ENCODE data around the gene ACAD10. TPM values are rescaled to one million over a fixed set of nuclear protein-coding genes. Genes with fewer than 3 reads are reported as not detected.
"Not testable (repeated sequence)": the region's sequence is repeated elsewhere in the genome, so short reads cannot be mapped to it uniquely, and the experiment has no call there.

The ACAD10 gene
- total RNA-seq, 2 experiments from 2014 or later, result 22.5 to 24.2 TPM

GRCh38 chr12:111664499-111664898 is 21.4 kb upstream of the ACAD10 start:
- POLR2A ChIA-PET, result interaction anchor here (0.6 kb wide), 1 partner anchor 125 kb away, joined by 3 read pairs; no protein-coding TSS in a partner anchor
- Mint-ChIP-seq H3K9me3 (no peaks in the 10 kb centered on the region), H3K27ac (no peak overlapping the region), H3K4me3 (no peak overlapping the region), H3K27me3 (no peaks in the 10 kb centered on the region), H3K4me1 (ENCODE audit: low read depth) (peaks cover 1% of the 10 kb centered on the region), H3K36me3 (peaks cover 25% of the 10 kb centered on the region)
- DNase-seq, result no peak
- CTCF ChIA-PET, result no interaction called here
- intact Hi-C loops (cut with micrococcal nuclease), result no loop called here

GRCh38 chr12:111664961-111665865 is 20.6 kb upstream of the ACAD10 start:
- no peak overlapping the region for H3K4me3 Mint-ChIP-seq
- DNase-seq, result no peak
- H3K4me1 Mint-ChIP-seq (ENCODE audit: low read depth), result peaks cover 1% of the 10 kb centered on the region
- H3K9me3 Mint-ChIP-seq, result no peaks in the 10 kb centered on the region
- intact Hi-C loops (cut with micrococcal nuclease), result no loop called here
- CTCF ChIA-PET, result no interaction called here
- POLR2A ChIA-PET, result interaction anchor here (0.6 kb wide), 1 partner anchor 1593 kb away, joined by 4 read pairs; no protein-coding TSS in a partner anchor
- H3K27me3 Mint-ChIP-seq, result no peaks in the 10 kb centered on the region
- peaks cover 29% of the 10 kb centered on the region for H3K36me3 Mint-ChIP-seq
- no peak overlapping the region for H3K27ac Mint-ChIP-seq

GRCh38 chr12:111672822-111673381 is 13.0 kb upstream of the ACAD10 start:
- POLR2A ChIA-PET, result interaction anchor here (0.6 to 1.6 kb wide), 2 partner anchors 12 to 13 kb away, joined by 3 to 4 read pairs; partner anchors contain the start of genes ACAD10 and BRAP
- no peak for DNase-seq
- Mint-ChIP-seq H3K4me1 (ENCODE audit: low read depth) (no peaks in the 10 kb centered on the region), H3K27ac (no peak overlapping the region), H3K9me3 (no peaks in the 10 kb centered on the region), H3K27me3 (no peaks in the 10 kb centered on the region), H3K4me3 (no peak overlapping the region), H3K36me3 (peaks cover 17% of the 10 kb centered on the region)
- CTCF ChIA-PET, result no interaction called here
- intact Hi-C loops (cut with micrococcal nuclease), result no loop called here

- Mint-ChIP-seq H3K4me1 (ENCODE audit: low read depth) (no peaks in the 10 kb centered on the region), H3K36me3 (peaks cover 17% of the 10 kb centered on the region), H3K27me3 (no peaks in the 10 kb centered on the region), H3K27ac (no peak overlapping the region), H3K4me3 (no peak overlapping the region), H3K9me3 (no peaks in the 10 kb centered on the region)
- no peak for DNase-seq
- intact Hi-C loops (cut with micrococcal nuclease), result no loop called here
- POLR2A ChIA-PET, result interaction anchor here (0.7 to 1.6 kb wide), 2 partner anchors 10 to 12 kb away, joined by 4 read pairs; partner anchors contain the start of genes ACAD10 and BRAP
- CTCF ChIA-PET, result no interaction called here
These were observed 12.3 kb upstream of the ACAD10 start for GRCh38 chr12:111673503-111673902.

GRCh38 chr12:111677186-111677585 is 8.7 kb upstream of the ACAD10 start:
- CTCF ChIA-PET, result interaction anchor here (3.1 kb wide), 1 partner anchor 280 kb away, joined by 10 read pairs; no protein-coding TSS in a partner anchor
- peaks cover 20% of the 10 kb centered on the region for H3K36me3 Mint-ChIP-seq
- H3K27ac Mint-ChIP-seq, result no peak overlapping the region
- H3K4me1 Mint-ChIP-seq (ENCODE audit: low read depth), result no peaks in the 10 kb centered on the region
- intact Hi-C loops (cut with micrococcal nuclease), result no loop called here
- H3K9me3 Mint-ChIP-seq, result no peaks in the 10 kb centered on the region
- POLR2A ChIA-PET, result no interaction called here
- H3K27me3 Mint-ChIP-seq, result no peaks in the 10 kb centered on the region
- H3K4me3 Mint-ChIP-seq, result no peak overlapping the region
- no peak for DNase-seq

GRCh38 chr12:111684485-111685198 is 1.2 kb upstream of the ACAD10 start:
- Mint-ChIP-seq H3K27ac (peak overlapping the region; percentile 85), H3K36me3 (peaks cover 15% of the 10 kb centered on the region), H3K4me1 (ENCODE audit: low read depth) (peaks cover 32% of the 10 kb centered on the region), H3K4me3 (peak overlapping the region; percentile 95)
- not testable (repeated sequence) for DNase-seq, H3K27me3 Mint-ChIP-seq, H3K9me3 Mint-ChIP-seq
- intact Hi-C loops (cut with micrococcal nuclease), result loop anchor here (1.0 to 10.0 kb wide), 5 partner anchors 87 to 287 kb away; partner anchors contain the start of genes ATXN2 and MAPKAPK5
- POLR2A ChIA-PET, result interaction anchor here (0.5 kb wide), 1 partner anchor 209 kb away, joined by 3 read pairs; no protein-coding TSS in a partner anchor
- CTCF ChIA-PET, result interaction anchor here (0.6 to 2.2 kb wide), 5 partner anchors 10 to 233 kb away, joined by 3 to 9 read pairs (median 3); no protein-coding TSS in a partner anchor

GRCh38 chr12:111685322-111685810 is 487 bp upstream of the ACAD10 start:
- peaks cover 16% of the 10 kb centered on the region for H3K36me3 Mint-ChIP-seq
- CTCF ChIA-PET, result interaction anchor here (1.3 to 2.2 kb wide), 5 partner anchors 9 to 289 kb away, joined by 3 to 9 read pairs (median 6); no protein-coding TSS in a partner anchor
- peak overlapping the region; percentile 95 for H3K4me3 Mint-ChIP-seq
- peak overlapping the region; percentile 85 for H3K27ac Mint-ChIP-seq
- no peaks in the 10 kb centered on the region for H3K9me3 Mint-ChIP-seq
- intact Hi-C loops (cut with micrococcal nuclease), result loop anchor here (1.0 to 10.0 kb wide), 5 partner anchors 88 to 288 kb away; partner anchors contain the start of genes ATXN2 and MAPKAPK5
- peaks cover 32% of the 10 kb centered on the region for H3K4me1 Mint-ChIP-seq (ENCODE audit: low read depth)
- H3K27me3 Mint-ChIP-seq, result peaks cover 2% of the 10 kb centered on the region
- no peak for DNase-seq
- POLR2A ChIA-PET, result interaction anchor here (0.6 to 1.4 kb wide), 6 partner anchors 10 to 329 kb away, joined by 3 to 6 read pairs (median 4); partner anchors contain the start of gene ATXN2

- peaks cover 2% of the 10 kb centered on the region for H3K27me3 Mint-ChIP-seq
- DNase-seq, result no peak
- ChIA-PET CTCF (interaction anchor here (1.3 to 2.2 kb wide), 4 partner anchors 126 to 290 kb away, joined by 5 to 9 read pairs (median 6); no protein-coding TSS in a partner anchor), POLR2A (interaction anchor here (1.4 kb wide), 1 partner anchor 12 kb away, joined by 6 read pairs; no protein-coding TSS in a partner anchor)
- intact Hi-C loops (cut with micrococcal nuclease), result loop anchor here (5.0 to 10.0 kb wide), 4 partner anchors 89 to 242 kb away; partner anchors contain the start of genes ATXN2 and MAPKAPK5
- peak overlapping the region; percentile 89 for H3K27ac Mint-ChIP-seq
- peak overlapping the region; percentile 95 for H3K4me3 Mint-ChIP-seq
- peaks cover 18% of the 10 kb centered on the region for H3K36me3 Mint-ChIP-seq
- no peaks in the 10 kb centered on the region for H3K9me3 Mint-ChIP-seq
- peaks cover 32% of the 10 kb centered on the region for H3K4me1 Mint-ChIP-seq (ENCODE audit: low read depth)
These were observed 787 bp downstream of the ACAD10 start for GRCh38 chr12:111686574-111687105.

- no peak overlapping the region for H3K27ac Mint-ChIP-seq
- peaks cover 12% of the 10 kb centered on the region for H3K36me3 Mint-ChIP-seq
- H3K27me3 Mint-ChIP-seq, result peaks cover 2% of the 10 kb centered on the region
- DNase-seq, result no peak
- ChIA-PET POLR2A (no interaction called here), CTCF (no interaction called here)
- H3K4me3 Mint-ChIP-seq, result peak overlapping the region; percentile 95
- intact Hi-C loops (cut with micrococcal nuclease), result loop anchor here (5.0 to 10.0 kb wide), 4 partner anchors 90 to 242 kb away; partner anchors contain the start of genes ATXN2 and MAPKAPK5
- no peaks in the 10 kb centered on the region for H3K9me3 Mint-ChIP-seq
- peaks cover 32% of the 10 kb centered on the region for H3K4me1 Mint-ChIP-seq (ENCODE audit: low read depth)
These were observed 1.4 kb downstream of the ACAD10 start for GRCh38 chr12:111687255-111687654.

GRCh38 chr12:111687952-111688351 is 2.1 kb downstream of the ACAD10 start:
- POLR2A ChIA-PET, result no interaction called here
- H3K4me3 Mint-ChIP-seq, result no peak overlapping the region

GRCh38 chr12:111691262-111691661 is 5.4 kb downstream of the ACAD10 start:
- DNase-seq, result no peak
- CTCF ChIA-PET, result interaction anchor here (0.7 kb wide), 1 partner anchor 360 kb away, joined by 3 read pairs; no protein-coding TSS in a partner anchor
- POLR2A ChIA-PET, result no interaction called here
- Mint-ChIP-seq H3K36me3 (peaks cover 8% of the 10 kb centered on the region), H3K4me1 (ENCODE audit: low read depth) (peaks cover 11% of the 10 kb centered on the region), H3K4me3 (no peak overlapping the region), H3K27ac (no peak overlapping the region), H3K9me3 (no peaks in the 10 kb centered on the region), H3K27me3 (no peaks in the 10 kb centered on the region)
- intact Hi-C loops (cut with micrococcal nuclease), result no loop called here

More at GRCh38 chr12:111687952-111688351, 2.1 kb downstream of the ACAD10 start:
- DNase-seq, result no peak
- H3K4me1 Mint-ChIP-seq (ENCODE audit: low read depth), result peaks cover 30% of the 10 kb centered on the region
- no peak overlapping the region for H3K27ac Mint-ChIP-seq
- CTCF ChIA-PET, result interaction anchor here (0.9 kb wide), 1 partner anchor 125 kb away, joined by 5 read pairs; no protein-coding TSS in a partner anchor
- peaks cover 10% of the 10 kb centered on the region for H3K36me3 Mint-ChIP-seq
- intact Hi-C loops (cut with micrococcal nuclease), result loop anchor here (5.0 to 10.0 kb wide), 4 partner anchors 91 to 243 kb away; partner anchors contain the start of genes ATXN2 and MAPKAPK5
- no peaks in the 10 kb centered on the region for H3K9me3 Mint-ChIP-seq
- peaks cover 2% of the 10 kb centered on the region for H3K27me3 Mint-ChIP-seq
